HepG2 (cell line): ENCODE measurements around the gene UNC5A. TPM values are rescaled to one million over a fixed set of nuclear protein-coding genes. Genes with fewer than 3 reads are reported as not detected.

Experiments
- ATAC-seq: fragments of 200-7000 bp; cut with Tn5 transposase; 3 replicates; pipeline ENCODE4 v1.9.1; 2020; ENCODE audit warnings: mild to moderate bottlenecking, moderate library complexity
- BruUV-seq: library from RNA; stranded (reverse); fragments of 400-500 nt; replicated peaks from 2 replicates; lab custom pipeline; 2021; lab: Mats Ljungman, UMichigan
- CTCF ChIA-PET: fragments of 300-600 bp; formaldehyde crosslinking; extraction: SDS; loops from one replicate; lab custom pipeline; 2021; ENCODE audit warnings: low total read pairs, inconsistent platforms, low intra/inter-chr PET ratio; lab: Yijun Ruan, JAX
- POLR2A ChIA-PET: fragments of 350-600 bp; sonication (Branson Sonifier 250); formaldehyde crosslinking; loops from one replicate; lab custom pipeline; 2020; ENCODE audit warnings: antibody characterized with exemption, inconsistent platforms; lab: Yijun Ruan, JAX
- DNase-seq: peaks from one replicate; pipeline ENCODE4 v3.0.0-alpha.2; 2015; ENCODE audit warnings: low spot score
- FAIRE-seq: peaks from 3 replicates; lab custom pipeline; 2011; peaks lifted over from hg19 to GRCh38; lab: Jason Lieb, UNC
- H2AFZ ChIP-seq: one replicate; pipeline ENCODE4 v1.6.1; 2011; ENCODE audit warnings: low read length, inconsistent platforms
- H3K27ac ChIP-seq: fragments of 300-600 bp; 3 replicates; pipeline ENCODE4 v1.8.0; 2011; ENCODE audit warnings: mixed run types, mild to moderate bottlenecking, mixed read lengths, low read length, inconsistent platforms; ENCODE audit not compliant: insufficient read depth; ENCODE audit errors: extremely low read length
- H3K27me3 ChIP-seq, 2 experiments: fragments of 200-600 bp in 1 of 2; 2 replicates in 1 of 2; 3 replicates in 1 of 2; pipeline versions ENCODE4 v1.6.0 to v1.8.0; 2011; ENCODE audit warnings: low read length in 2 of 2, mild to moderate bottlenecking in 2 of 2, moderate library complexity in 2 of 2, inconsistent platforms in 1 of 2; ENCODE audit not compliant: insufficient read depth in 2 of 2, control insufficient read depth in 1 of 2
- H3K36me3 ChIP-seq, 2 experiments: fragments of 200-600 bp in 1 of 2; replicated peaks in 1 of 2; 2 replicates in 1 of 2; 3 replicates in 1 of 2; pipeline versions ENCODE4 v1.5.1 to v1.8.0; 2011; ENCODE audit warnings: low read length in 2 of 2, inconsistent platforms in 1 of 2; ENCODE audit not compliant: insufficient read depth in 2 of 2, control insufficient read depth in 1 of 2
- H3K4me1 ChIP-seq: 2 replicates; pipeline ENCODE4 v1.5.1; 2012; ENCODE audit warnings: low read length, inconsistent platforms; ENCODE audit not compliant: insufficient read depth
- H3K4me2 ChIP-seq: 2 replicates; pipeline ENCODE4 v1.6.0; 2011; ENCODE audit warnings: low read depth, low read length, inconsistent platforms
- H3K4me3 ChIP-seq, 3 experiments: fragments of 200-600 bp in 1 of 3; sonication (generic), shearing (Covaris generic) in 1 of 3; replicated peaks in 1 of 3; 2 replicates each; pipeline ENCODE4 v1.5.1; 2011 to 2016; ENCODE audit warnings: low read length in 3 of 3, inconsistent platforms in 2 of 3, low read depth in 2 of 3, mild to moderate bottlenecking in 2 of 3, control low read depth in 1 of 3, mixed read lengths in 1 of 3; ENCODE audit not compliant: insufficient read depth in 1 of 3
- H3K79me2 ChIP-seq: one replicate; pipeline ENCODE4 v1.6.1; 2011; ENCODE audit warnings: low read length, inconsistent platforms; ENCODE audit not compliant: insufficient read depth
- H3K9ac ChIP-seq: 2 replicates; pipeline ENCODE4 v1.6.0; 2011; ENCODE audit warnings: mild to moderate bottlenecking, low read depth, low read length, inconsistent platforms; ENCODE audit not compliant: insufficient read depth
- H3K9me3 ChIP-seq: 2 replicates; pipeline ENCODE4 v1.5.1; 2012; ENCODE audit warnings: mild to moderate bottlenecking, low read length
- H4K20me1 ChIP-seq: 2 replicates; pipeline ENCODE4 v1.6.0; 2011; ENCODE audit warnings: inconsistent platforms, mild to moderate bottlenecking, low read length, moderate library complexity; ENCODE audit not compliant: insufficient read depth
- PHF21A ChIP-seq: sonication (generic); formaldehyde crosslinking; IDR thresholded peaks from 2 replicates; pipeline ENCODE4 v1.5.0; 2020; ENCODE audit warnings: mild to moderate bottlenecking, missing genetic modification reagents
- ZMAT3 ChIP-seq: sonication (generic); formaldehyde crosslinking; conservative IDR thresholded peaks from 2 replicates; pipeline ENCODE4 v1.7.0; 2021; ENCODE audit warnings: missing genetic modification reagents
- ZNF749 ChIP-seq: sonication (generic); formaldehyde crosslinking; IDR thresholded peaks from 2 replicates; pipeline ENCODE4 v1.8.0; 2022; ENCODE audit warnings: mild to moderate bottlenecking, missing genetic modification reagents, moderate library complexity, borderline replicate concordance
- WGBS: methylation state at CpG from one replicate; pipeline ENCODE4 v1.1.6; 2017; ENCODE audit warnings: low lambda C conversion rate; 5-methylcytosine and 5-hydroxymethylcytosine counted together
- in situ Hi-C: cut with HindIII; loops from 2 replicates; pipeline ENCODE4 v1.10.0; 2017; ENCODE audit warnings: low pct_unique_long_range_greater_than_20kb; ENCODE audit not compliant: extremely low pct_ligation_motif_present
- intact Hi-C: fragments of 100-400 bp; cut with micrococcal nuclease; formaldehyde crosslinking; loops from one replicate; pipeline ENCODE4 v1.10.0; 2022; ENCODE audit not compliant: unreplicated experiment
- polyA plus RNA-seq, 8 experiments: library from polyadenylated mRNA; depleted of rRNA in 3 of 8; stranded (reverse) in 7 of 8; unstranded in 1 of 8; fragments of >200 nt; fragmentation: Illumina TruSeq in 4 of 8; extraction: Trizol in 4 of 8; gene quantifications; 2 replicates each; pipeline versions ENCODE4 v1.2.1 to v1.2.3, GENCODE V29; 2011 to 2016; ENCODE audit warnings: low read depth in 4 of 8, missing spikeins in 1 of 8, mixed read lengths in 1 of 8; ENCODE audit not compliant: insufficient read depth in 1 of 8
- total RNA-seq, 5 experiments: library from RNA; depleted of rRNA; stranded (reverse); fragments of >200 nt; fragmentation: Illumina TruSeq; extraction: Trizol; gene quantifications; 2 replicates each; pipeline ENCODE4 v1.2.3, GENCODE V29; 2016; ENCODE audit warnings: low read depth in 1 of 5
- TF ChIP-seq, protein P1 (sequence below): sonication (generic); formaldehyde crosslinking; IDR thresholded peaks from 2 replicates; pipeline ENCODE4 v1.4.0; 2020; ENCODE audit warnings: missing genetic modification reagents, borderline replicate concordance
- TF ChIP-seq, protein P2 (sequence below): sonication (generic); formaldehyde crosslinking; IDR thresholded peaks from 2 replicates; pipeline ENCODE4 v1.4.0; 2020; ENCODE audit warnings: missing genetic modification reagents, borderline replicate concordance
- TF ChIP-seq, protein P3 (sequence below): sonication (generic); formaldehyde crosslinking; IDR thresholded peaks from 2 replicates; pipeline ENCODE4 v1.4.0; 2020; ENCODE audit warnings: missing genetic modification reagents

The UNC5A gene
- total and polyA plus RNA-seq, 2 of the 13 experiments (the other 11 are each of a cell fraction or from before 2014, with no cell fraction given), result not detected

DNA sequence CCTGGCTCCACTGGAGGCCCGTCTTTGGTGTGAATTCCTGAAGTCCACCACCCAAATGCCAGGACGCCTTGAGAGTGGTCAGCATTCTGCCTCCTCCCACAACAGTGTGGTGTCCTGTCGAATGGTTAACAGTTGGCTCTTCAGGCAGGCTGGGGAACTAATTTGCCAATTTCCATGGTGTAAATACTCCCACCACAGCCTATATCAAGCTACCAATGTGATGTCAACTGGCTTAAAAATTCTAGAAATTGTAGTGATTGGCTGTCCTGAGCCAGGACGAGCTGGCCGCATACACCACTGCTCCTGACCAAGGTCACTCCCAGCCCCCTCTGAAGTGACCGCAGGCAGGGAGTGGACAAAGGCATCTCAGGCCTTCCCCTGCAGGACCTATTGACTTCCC is 11.1 kb downstream of the UNC5A start:
- ChIA-PET POLR2A (no interaction called here), CTCF (no interaction called here)
- intact Hi-C loops, result no loop called here
- no peak for FAIRE-seq
- Histone ChIP-seq H3K9me3 (no peaks in the 10 kb centered on the region), H4K20me1 (peaks cover 4% of the 10 kb centered on the region; the same call in 1 of the 2 replicates), H3K79me2 (no peaks in the 10 kb centered on the region), H3K4me1 (peaks cover 38% of the 10 kb centered on the region), H3K4me3 (no peak overlapping the region), H3K9ac (no peak overlapping the region), H3K27ac (no peak overlapping the region), H2AFZ (no peak overlapping the region), H3K36me3 (no peaks in the 10 kb centered on the region), H3K4me2 (no peak overlapping the region), H3K27me3 (peaks cover 4 to 21% of the 10 kb centered on the region in 2 experiments)
- 29% methylated on average over 4 of the region's 6 CpGs for WGBS
- in situ Hi-C loops, result no loop called here
- TF ChIP-seq PHF21A (CRISPR knock-in tag) (0 out of 2 replicates have a peak, but pooled peaks have one; percentile 27), ZNF749 (no peak)
- BruUV-seq, result no TSS peak
- no peak for DNase-seq
- ATAC-seq, result no peak

DNA sequence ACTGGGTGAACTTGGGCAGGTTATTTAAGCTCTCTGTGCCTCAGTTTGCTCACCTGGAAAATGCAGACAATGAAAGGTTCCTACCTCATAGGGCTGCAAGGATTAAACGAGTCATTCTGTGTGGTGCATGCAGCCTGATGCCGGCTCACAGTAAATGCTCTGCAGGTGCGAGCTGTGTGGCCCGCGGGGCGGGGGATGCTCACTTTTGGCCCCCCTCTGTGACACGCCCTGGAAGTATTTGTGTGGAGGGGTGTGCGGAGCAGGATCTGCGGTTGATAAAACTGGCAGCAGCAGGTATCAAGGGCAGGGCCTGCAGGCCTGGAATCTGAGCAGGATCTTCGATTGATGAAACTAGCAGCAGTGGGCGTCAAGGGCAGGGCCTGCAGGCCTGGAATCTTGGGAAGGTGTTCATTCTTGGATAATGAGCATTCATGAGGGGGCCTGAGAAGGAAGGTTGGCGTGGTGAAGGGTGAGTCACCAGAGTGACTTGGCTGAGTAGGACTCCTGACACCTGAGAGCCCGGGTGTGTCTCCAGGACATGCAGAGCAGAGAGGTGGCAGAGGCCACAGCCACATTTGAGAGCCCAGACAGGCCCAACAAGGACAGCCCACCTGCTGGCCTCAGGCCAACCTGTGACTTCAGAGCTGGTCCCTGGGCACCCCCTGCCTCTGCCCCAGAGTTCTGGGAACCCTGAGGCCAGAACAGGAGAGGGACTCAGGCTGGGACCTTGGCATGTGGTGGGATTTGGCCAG is 11.9 kb downstream of the UNC5A start:
- Histone ChIP-seq H3K9ac (no peak overlapping the region), H4K20me1 (no peaks in the 10 kb centered on the region), H2AFZ (no peak overlapping the region), H3K9me3 (no peaks in the 10 kb centered on the region), H3K36me3 (no peaks in the 10 kb centered on the region), H3K27ac (no peak overlapping the region), H3K4me3 (no peak overlapping the region), H3K4me2 (no peak overlapping the region), H3K27me3 (peaks cover 1 to 13% of the 10 kb centered on the region in 2 experiments; a peak in 4 of 5 replicates), H3K4me1 (peaks cover 38% of the 10 kb centered on the region), H3K79me2 (no peaks in the 10 kb centered on the region)
- ATAC-seq (no peak), FAIRE-seq (no peak), DNase-seq (no peak)
- ChIA-PET CTCF (no interaction called here), POLR2A (no interaction called here)
- BruUV-seq, result no TSS peak
- 55% methylated on average over 5 of the region's 13 CpGs for WGBS
- intact Hi-C loops (no loop called here), in situ Hi-C loops (no loop called here)
- TF ChIP-seq, protein P1, sequence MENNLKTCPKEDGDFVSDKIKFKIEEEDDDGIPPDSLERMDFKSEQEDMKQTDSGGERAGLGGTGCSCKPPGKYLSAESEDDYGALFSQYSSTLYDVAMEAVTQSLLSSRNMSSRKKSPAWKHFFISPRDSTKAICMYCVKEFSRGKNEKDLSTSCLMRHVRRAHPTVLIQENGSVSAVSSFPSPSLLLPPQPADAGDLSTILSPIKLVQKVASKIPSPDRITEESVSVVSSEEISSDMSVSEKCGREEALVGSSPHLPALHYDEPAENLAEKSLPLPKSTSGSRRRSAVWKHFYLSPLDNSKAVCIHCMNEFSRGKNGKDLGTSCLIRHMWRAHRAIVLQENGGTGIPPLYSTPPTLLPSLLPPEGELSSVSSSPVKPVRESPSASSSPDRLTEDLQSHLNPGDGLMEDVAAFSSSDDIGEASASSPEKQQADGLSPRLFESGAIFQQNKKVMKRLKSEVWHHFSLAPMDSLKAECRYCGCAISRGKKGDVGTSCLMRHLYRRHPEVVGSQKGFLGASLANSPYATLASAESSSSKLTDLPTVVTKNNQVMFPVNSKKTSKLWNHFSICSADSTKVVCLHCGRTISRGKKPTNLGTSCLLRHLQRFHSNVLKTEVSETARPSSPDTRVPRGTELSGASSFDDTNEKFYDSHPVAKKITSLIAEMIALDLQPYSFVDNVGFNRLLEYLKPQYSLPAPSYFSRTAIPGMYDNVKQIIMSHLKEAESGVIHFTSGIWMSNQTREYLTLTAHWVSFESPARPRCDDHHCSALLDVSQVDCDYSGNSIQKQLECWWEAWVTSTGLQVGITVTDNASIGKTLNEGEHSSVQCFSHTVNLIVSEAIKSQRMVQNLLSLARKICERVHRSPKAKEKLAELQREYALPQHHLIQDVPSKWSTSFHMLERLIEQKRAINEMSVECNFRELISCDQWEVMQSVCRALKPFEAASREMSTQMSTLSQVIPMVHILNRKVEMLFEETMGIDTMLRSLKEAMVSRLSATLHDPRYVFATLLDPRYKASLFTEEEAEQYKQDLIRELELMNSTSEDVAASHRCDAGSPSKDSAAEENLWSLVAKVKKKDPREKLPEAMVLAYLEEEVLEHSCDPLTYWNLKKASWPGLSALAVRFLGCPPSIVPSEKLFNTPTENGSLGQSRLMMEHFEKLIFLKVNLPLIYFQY (CRISPR knock-in tag), result no peak
- TF ChIP-seq ZMAT3 (CRISPR knock-in tag), result no peak
- TF ChIP-seq, protein P2, sequence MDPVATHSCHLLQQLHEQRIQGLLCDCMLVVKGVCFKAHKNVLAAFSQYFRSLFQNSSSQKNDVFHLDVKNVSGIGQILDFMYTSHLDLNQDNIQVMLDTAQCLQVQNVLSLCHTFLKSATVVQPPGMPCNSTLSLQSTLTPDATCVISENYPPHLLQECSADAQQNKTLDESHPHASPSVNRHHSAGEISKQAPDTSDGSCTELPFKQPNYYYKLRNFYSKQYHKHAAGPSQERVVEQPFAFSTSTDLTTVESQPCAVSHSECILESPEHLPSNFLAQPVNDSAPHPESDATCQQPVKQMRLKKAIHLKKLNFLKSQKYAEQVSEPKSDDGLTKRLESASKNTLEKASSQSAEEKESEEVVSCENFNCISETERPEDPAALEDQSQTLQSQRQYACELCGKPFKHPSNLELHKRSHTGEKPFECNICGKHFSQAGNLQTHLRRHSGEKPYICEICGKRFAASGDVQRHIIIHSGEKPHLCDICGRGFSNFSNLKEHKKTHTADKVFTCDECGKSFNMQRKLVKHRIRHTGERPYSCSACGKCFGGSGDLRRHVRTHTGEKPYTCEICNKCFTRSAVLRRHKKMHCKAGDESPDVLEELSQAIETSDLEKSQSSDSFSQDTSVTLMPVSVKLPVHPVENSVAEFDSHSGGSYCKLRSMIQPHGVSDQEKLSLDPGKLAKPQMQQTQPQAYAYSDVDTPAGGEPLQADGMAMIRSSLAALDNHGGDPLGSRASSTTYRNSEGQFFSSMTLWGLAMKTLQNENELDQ, result no peak
- TF ChIP-seq, protein P3, sequence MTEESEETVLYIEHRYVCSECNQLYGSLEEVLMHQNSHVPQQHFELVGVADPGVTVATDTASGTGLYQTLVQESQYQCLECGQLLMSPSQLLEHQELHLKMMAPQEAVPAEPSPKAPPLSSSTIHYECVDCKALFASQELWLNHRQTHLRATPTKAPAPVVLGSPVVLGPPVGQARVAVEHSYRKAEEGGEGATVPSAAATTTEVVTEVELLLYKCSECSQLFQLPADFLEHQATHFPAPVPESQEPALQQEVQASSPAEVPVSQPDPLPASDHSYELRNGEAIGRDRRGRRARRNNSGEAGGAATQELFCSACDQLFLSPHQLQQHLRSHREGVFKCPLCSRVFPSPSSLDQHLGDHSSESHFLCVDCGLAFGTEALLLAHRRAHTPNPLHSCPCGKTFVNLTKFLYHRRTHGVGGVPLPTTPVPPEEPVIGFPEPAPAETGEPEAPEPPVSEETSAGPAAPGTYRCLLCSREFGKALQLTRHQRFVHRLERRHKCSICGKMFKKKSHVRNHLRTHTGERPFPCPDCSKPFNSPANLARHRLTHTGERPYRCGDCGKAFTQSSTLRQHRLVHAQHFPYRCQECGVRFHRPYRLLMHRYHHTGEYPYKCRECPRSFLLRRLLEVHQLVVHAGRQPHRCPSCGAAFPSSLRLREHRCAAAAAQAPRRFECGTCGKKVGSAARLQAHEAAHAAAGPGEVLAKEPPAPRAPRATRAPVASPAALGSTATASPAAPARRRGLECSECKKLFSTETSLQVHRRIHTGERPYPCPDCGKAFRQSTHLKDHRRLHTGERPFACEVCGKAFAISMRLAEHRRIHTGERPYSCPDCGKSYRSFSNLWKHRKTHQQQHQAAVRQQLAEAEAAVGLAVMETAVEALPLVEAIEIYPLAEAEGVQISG, result no peak
